ENCODE data around the gene MIA.
"Not testable (repeated sequence)": the region's sequence is repeated elsewhere in the genome, so short reads cannot be mapped to it uniquely, and the experiment has no call there.

MIA gene

GRCh38 chr19:40777937-40778705 lies 2.8 kb downstream of the MIA start, which contains the start of gene RAB4B:
Gene RAB4B, plus strand, starts transcription at chr19:40778247. Its CDS starts 129 bp downstream, at chr19:40778376.
- peak; percentile 99 to 100 for DNase-seq (ENCODE audit: low read depth in 2 of 2)

- DNase-seq (ENCODE audit: low read depth in 2 of 2) = no peak
These were observed 3.5 kb downstream of the MIA start for GRCh38 chr19:40778706-40779284.

DNA sequence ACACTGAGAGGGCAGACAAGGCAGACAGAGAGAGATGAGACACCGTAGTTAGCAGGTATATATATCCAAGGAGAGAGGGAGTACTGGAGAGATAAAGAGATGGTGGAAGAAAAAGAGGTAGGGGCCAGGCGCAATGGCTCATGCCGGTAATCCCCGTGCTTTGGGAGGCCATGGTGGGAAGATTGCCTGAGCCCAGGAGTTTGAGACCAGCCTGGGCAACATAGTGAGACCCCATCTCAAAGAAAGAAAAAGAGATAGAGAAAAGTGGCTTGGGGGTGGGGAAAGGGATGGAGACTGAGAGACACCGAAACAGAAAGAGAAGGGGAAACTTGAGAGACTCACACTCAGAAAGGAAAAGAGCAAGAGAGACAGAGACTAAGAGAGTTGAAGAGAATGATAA lies 5.3 kb downstream of the MIA start:
- DNase-seq (ENCODE audit: low read depth in 2 of 2) = no peak

- DNase-seq (ENCODE audit: low read depth in 2 of 2) = no peak
These were observed 5.8 kb downstream of the MIA start for GRCh38 chr19:40781140-40781539.

- DNase-seq (ENCODE audit: low read depth in 2 of 2) = no peak
These were observed 8.4 kb downstream of the MIA start for GRCh38 chr19:40783711-40784110.

DNA sequence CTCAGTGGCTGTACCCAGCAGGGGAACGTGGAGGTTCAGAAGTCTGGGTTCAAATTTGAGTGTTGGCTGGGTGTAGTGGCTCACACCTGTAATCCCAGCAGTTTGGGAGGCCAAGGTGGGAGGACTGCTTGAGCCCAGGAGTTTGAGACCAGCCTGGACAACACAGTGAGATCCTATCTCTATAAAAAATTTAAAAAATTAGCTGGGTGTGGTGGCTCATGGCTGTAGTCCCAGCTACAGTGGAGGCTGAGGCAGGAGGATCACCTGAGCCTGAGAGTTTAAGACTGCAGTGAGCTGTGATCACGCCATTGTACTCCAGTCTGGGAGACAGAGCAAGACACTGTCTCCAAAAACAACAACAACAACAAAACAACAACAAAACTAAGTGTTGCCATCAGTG lies 8.8 kb downstream of the MIA start:
- DNase-seq (ENCODE audit: low read depth in 2 of 2) = not testable (repeated sequence)

DNA sequence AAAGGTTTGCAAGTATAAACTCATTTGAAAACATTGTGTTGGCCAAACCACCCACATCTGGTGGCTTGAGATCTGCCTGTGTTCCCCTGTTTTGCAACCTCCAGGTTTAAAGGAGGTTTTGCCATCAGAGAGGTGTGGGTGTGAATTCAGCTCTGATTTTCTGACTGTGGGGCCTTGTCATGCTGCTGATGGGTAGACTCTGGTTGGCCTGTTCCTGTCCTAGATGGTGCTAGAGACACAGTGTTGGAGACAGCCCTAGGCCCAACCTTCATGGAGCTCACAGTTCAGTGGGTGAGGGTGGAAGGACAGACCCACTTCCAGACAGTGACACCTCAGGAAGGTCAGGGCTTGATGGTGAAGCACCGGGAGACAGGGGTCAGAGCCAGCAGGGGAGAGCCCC lies 10.2 kb downstream of the MIA start:
- no peak for DNase-seq (ENCODE audit: low read depth in 2 of 2)

GRCh38 chr19:40786060-40787037 lies 11.0 kb downstream of the MIA start:
- DNase-seq (ENCODE audit: low read depth in 2 of 2) = no peak

DNA sequence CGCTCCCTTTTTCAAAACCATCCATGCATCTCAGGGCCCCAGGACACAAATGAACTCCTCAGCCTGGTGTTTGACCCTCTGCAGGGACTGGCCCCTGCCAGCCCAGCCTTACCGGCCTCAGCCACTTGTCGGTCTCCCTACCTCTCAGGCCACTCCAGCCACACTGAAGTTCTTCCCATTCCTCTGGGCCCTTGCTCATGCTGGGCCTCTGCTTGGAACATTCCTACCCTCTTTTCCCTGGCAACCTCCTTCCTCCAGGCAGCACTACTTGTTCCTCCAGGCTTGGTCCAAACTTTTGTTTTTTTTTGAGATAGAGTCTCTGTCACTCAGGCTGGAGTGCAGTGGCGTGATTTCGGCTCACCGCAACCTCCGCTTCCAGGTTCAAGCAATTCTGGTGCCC lies 16.0 kb downstream of the MIA start:
- DNase-seq (ENCODE audit: low read depth in 2 of 2) = no peak

DNA sequence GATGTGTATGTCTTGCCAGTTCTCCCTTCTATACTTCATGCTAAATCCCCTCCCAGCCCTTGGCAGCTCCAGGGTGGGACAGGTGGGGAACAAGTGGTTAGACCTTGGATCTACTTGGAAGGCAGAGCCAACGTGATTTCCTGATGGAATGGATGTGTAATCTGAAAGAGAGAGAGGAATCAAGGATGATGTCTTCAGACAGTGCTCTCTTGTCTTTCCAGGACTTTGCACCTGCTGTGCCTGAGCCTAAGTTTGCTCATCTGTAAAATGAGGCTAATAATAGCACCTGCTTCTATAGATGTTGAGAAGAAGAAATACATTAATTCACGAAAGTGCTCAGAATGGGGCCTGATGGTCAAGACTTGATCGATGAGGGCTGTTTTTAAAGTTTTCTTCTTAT lies 16.7 kb downstream of the MIA start:
- no peak for DNase-seq (ENCODE audit: low read depth in 2 of 2)

DNA sequence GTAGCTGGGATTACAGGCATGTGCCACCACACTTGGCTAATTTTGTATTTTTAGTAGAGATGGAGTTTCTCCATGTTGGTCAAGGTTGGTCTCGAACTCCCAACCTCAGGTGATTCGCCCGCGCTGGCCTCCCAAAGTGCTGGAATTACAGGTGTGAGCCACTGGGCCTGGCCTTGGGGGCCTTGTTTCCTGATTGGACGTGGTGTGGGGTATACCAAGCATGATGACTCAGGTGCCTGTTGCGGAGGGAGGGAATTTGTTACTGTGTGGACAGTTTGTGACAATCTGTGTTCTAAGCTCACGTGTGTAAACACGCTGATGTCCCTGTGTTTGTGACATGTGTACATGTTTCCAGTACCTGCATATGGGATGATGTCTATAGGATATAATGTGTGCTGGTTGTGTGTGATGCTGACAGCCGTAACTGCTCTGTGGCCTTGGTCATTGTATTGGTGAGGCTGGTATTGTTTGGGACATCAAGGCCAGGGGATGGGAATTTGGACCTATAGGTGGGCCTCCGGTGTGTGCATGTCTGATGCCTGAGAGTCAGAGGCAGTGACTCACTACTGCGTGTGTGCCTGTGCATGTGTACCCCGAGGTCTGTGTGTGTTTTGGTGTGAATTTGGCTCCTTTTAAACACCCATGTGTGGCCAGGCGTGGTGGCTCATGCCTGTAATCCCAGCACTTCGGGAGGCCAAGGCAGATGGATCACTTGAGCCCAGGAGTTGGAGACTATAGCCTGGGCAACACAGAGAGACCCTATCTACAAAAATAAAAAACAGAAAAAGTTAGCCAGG lies 22.0 kb downstream of the MIA start:
- DNase-seq (ENCODE audit: low read depth in 2 of 2) = no peak

DNA sequence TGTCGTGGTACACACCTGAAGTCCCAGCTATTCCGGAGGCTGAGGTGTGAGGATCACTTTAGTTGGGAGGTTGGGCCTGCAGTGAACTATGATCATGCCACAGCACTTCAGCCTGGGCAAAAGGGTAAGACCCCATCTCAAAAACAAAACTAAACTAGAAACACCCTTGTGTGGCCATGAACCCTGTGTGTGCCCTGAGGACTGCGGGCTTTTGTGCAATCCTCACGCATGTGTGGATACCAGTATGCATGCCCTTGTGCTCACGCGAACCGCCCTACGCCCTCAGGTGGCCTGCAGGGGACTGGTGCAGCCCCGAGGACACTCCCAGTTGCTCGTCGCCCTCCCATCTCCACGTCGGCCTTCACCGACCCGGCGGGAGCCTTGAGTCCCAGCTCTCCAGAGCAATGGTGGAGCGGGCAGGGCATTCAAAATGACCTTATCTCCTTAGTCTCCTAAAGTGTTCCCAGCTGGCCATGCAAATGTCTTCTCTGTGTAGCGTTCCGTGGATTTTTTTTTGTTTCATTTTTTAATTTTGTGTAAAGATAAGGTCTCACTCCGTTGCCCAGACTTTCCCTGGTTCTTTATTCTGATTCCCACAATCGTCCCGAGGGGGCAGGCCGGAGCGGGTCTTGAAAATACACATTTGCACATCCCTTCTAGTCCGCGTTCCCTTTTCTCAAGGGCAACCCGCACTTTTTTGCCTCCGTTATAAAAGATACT lies 22.8 kb downstream of the MIA start:
- no peak for DNase-seq (ENCODE audit: low read depth in 2 of 2)

GRCh38 chr19:40798683-40799557 lies 23.6 kb downstream of the MIA start, which contains the start of gene EGLN2:
Gene EGLN2, plus strand, starts transcription at chr19:40799191. Its CDS starts 1,382 bp downstream, at chr19:40800573.
- DNase-seq (ENCODE audit: low read depth in 2 of 2) = peak; percentile 100

DNA sequence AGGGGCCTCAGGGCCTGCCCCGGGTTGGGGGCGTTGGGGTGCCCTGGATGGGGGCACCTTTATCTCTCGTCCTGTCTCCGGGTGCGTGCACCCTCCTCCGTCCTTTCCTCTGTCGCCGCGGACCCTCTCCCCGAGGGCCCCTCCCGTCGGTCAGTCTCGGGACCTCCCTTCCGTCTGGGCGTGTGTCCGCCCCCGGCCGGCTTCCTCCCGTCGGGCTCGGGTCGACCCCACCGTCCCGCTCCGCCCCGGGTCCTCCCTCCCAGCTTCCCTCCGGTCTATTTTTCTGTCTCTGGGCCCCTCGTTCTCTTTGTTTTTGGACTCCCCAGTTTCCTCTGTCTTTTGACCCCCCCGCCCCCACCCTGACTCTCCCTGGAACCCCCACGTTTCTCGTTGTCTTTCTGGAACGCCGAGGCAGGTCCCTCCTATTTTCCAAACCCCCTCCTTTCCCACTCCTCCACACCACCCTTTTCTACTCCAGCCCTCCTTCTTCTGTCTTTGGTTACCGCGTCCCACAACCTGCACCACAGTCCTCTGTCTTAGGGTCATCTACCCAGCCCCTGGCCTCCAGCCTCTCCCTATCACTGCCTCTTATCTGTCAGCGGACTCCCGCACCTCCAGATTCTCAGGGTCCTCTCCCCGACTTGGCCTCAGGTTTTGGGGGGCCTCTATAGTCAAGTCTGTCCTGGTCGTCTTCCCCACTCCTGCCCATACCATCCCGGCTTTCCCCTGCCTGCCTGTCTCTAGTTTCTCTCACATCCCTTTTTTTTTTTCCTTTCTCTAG lies 24.4 kb downstream of the MIA start:
- no peak for DNase-seq (ENCODE audit: low read depth in 2 of 2)

DNA sequence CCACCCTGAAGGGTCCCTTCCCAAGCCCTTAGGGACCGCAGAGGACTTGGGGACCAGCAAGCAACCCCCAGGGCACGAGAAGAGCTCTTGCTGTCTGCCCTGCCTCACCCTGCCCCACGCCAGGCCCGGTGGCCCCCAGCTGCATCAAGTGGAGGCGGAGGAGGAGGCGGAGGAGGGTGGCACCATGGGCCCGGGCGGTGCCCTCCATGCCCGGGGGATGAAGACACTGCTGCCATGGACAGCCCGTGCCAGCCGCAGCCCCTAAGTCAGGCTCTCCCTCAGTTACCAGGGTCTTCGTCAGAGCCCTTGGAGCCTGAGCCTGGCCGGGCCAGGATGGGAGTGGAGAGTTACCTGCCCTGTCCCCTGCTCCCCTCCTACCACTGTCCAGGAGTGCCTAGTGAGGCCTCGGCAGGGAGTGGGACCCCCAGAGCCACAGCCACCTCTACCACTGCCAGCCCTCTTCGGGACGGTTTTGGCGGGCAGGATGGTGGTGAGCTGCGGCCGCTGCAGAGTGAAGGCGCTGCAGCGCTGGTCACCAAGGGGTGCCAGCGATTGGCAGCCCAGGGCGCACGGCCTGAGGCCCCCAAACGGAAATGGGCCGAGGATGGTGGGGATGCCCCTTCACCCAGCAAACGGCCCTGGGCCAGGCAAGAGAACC lies 25.1 kb downstream of the MIA start:
- DNase-seq (ENCODE audit: low read depth in 2 of 2) = no peak

- DNase-seq (ENCODE audit: low read depth in 2 of 2) = no peak
These were observed 25.7 kb downstream of the MIA start for GRCh38 chr19:40800997-40801377.

DNA sequence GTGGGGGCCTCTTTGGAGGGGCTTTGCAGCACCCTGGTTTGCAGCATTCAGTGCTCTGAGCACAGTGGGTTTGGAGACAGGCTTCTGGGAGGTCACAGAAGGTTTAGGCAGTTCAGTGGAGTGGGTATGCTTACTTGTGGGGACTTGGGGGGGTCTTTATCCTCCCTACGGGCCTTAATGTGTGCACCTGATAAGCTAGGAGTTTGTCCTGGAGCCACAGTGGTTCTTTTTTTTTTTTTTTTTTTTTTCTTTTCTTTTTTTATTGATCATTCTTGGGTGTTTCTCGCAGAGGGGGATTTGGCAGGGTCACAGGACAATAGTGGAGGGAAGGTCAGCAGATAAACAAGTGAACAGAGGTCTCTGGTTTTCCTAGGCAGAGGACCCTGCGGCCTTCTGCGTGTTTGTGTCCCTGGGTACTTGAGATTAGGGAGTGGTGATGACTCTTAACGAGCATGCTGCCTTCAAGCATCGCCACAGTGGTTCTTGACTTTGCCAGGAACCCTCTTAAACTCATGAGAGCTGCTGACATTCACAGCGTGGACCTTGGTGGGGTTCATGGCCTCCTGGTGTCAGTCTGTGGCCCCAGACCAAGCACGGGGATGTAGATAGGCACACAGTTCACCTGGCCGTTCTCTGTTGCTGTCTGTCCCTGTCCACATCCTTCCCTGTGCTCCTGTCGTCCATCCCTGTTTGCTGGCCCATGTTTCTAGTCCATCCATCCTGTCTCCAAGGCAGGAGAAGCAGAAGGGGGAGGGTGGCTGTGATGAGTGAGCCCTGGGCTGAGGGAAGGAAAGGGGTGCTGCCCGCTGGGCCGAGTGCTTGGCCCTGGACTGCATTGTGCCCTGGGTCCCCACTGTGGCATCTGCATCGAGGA lies 26.3 kb downstream of the MIA start:
- no peak for DNase-seq (ENCODE audit: low read depth in 2 of 2)

Data from stimulated activated CD4-positive, alpha-beta T cell treated with anti-CD3 and anti-CD28 coated beads, Interleukin-1b, Interleukin-23, amount 100 ng/mL, for 1 hour (primary cell).